ENCODE measurements around the gene GAPVD1.

GRCh38 chr9:125295657-125296056, 34.0 kb downstream of the GAPVD1 start:
- TF ChIP-seq CTCF (IDR thresholded peaks at IDR 0.05 in 2 of 3, conservative IDR thresholded peaks at IDR 0.05 in 1 of 3; ENCODE audit: borderline replicate concordance in 1 of 3, insufficient read depth in 1 of 3, low read depth in 2 of 3, low read length in 2 of 3) (no peak), POLR2A (IDR thresholded peaks at IDR 0.05; ENCODE audit: borderline replicate concordance, extremely low read depth, insufficient read depth, insufficient read length) (no peak), POLR2AphosphoS5 (IDR thresholded peaks at IDR 0.05; ENCODE audit: low read depth, low read length) (no peak), RAD21 (IDR thresholded peaks at IDR 0.05; ENCODE audit: low read depth) (no peak)
